ENCODE results near the gene PRKCB.

The PRKCB gene

GRCh38 chr16:23835390-23836077 is at the start of gene PRKCB:
Gene PRKCB, plus strand, starts transcription at chr16:23835983.
- DNase-seq = peak; percentile 95 to 97

GRCh38 chr16:23786964-23787561 is 48.7 kb upstream of the PRKCB start:
- DNase-seq = no peak

- DNase-seq = no peak
These were observed 47.1 kb upstream of the PRKCB start for GRCh38 chr16:23788685-23789084.

GRCh38 chr16:23795378-23795777 is 40.4 kb upstream of the PRKCB start:
- DNase-seq = no peak

GRCh38 chr16:23796941-23797340 is 38.8 kb upstream of the PRKCB start:
- no peak for DNase-seq

DNA sequence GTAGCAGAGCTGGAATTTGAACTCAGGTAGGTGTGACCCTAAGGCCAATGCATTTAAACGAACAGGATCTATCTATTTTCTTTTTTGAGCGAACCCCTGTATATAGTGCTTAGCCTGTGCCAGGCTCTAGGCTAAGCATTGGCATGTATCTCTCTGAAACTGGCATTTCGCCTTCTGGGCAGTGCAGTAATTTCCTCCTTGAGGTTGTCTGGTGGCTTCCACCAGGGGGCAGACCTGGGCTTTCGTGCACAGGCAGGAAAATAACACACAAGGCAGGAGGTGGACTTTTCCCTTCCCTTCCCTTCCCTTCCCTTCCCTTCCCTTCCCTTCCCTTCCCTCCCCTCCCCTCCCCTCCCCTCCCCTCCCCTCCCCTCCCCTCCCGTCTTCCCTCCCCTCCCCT is 34.4 kb upstream of the PRKCB start:
- peak; percentile 84 for DNase-seq

GRCh38 chr16:23802776-23803175 is 33.0 kb upstream of the PRKCB start:
- DNase-seq = no peak

- peak; percentile 78 to 81 for DNase-seq
These were observed 32.1 kb upstream of the PRKCB start for GRCh38 chr16:23803591-23804123.

GRCh38 chr16:23807028-23807427 is 28.8 kb upstream of the PRKCB start:
- no peak for DNase-seq

DNA sequence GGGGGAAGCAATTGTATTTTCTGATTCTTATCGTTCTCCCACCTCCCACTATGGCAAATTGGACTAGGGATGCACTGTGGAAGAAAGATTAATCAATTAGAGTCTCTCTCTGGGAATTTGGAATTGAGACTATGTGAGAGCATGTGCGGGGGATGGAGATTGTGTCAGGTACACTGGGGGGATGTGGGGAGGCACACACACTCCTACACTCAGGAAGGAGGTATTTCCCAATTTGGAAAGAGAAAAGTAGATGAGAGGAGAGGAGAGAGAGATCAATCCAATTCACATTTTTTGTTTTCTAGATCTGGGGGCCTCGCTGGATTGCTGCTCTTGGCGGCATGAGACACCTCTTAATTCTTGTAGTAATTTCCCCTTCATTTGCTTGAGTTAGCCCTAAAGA is 14.3 kb upstream of the PRKCB start:
- no peak for DNase-seq

DNA sequence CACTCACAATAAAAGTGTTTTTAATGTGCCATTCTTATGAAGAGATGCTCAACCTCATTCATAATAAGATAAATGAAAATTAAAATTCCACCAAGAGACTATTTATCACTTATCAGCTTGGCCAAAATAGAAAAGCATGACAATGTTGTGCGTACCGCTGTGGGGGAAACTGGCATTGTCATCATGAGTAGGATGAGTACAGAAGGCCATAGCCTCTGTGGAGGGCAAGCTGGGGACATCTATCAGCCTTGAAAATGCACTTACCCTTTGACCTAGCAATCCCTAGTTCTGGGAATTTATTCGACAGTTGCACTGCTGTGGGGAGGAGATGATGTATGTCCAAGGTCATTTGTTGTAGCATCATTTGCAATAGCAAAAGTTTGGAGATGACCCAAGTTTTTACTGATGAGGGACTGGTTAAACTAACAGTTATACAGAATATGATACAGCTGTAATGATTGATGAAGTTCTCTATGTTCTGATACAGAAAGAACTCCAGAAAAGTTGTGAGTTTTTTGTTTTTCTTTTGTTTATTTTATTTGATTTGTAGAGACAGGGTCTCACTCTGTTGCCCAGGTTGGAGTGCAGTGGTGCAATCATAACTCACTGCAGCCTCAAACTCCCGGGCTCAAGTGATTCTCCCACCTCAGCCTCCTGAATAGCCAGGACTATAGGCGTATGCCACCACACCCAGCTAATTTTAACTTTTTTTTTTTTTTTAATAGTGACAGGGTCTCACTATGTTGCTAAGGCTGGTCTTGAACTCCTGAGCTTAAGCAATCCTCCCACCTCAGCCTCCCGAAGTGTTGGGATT is 13.7 kb upstream of the PRKCB start:
- DNase-seq = no peak

- no peak for DNase-seq
These were observed 12.1 kb upstream of the PRKCB start for GRCh38 chr16:23823475-23824384.

GRCh38 chr16:23824909-23825308 is 10.9 kb upstream of the PRKCB start:
- no peak for DNase-seq

DNA sequence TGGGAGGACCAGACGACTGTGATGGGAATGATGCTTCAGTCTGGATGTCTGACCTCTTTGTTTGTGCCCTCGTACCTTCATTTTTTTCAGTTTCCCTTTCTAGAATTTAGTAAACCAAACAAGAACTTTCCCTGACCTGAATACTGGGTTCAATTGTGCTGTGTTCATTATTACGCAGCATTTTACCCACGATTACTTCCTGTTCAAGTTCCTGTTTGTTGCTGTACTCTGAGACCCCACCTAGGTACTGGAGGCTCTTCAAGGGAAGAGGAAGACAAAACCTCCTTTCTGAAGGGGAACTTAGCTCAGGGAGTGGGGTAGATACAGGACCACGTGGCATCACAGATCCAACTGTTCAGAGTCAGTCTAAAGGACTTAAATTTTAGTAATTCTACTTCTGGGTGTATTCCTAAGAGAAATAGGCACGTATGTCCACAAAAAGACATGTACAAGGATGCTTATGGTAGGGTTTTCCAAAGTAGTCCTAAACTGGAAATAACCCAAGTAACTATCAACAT is 9.2 kb upstream of the PRKCB start:
- no peak for DNase-seq

DNA sequence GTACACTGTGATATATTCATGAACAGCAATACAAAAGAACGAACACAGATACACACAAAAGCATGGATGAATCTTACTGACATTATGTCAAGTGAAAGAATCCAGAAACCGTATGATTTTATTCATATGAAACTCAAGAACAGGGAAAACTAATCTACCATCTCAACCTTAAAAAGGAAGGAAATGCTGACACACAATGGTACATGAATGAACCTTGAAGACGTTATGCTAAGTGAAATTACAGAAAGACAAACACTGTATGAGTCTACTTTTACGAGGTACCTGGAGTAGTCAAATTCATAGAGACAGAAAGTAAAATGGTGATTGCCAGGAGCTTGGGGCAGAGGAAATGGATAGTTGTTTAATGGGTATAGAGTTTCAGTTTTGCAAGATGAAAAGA is 8.7 kb upstream of the PRKCB start:
- no peak for DNase-seq

- DNase-seq = no peak
These were observed 6.3 kb upstream of the PRKCB start for GRCh38 chr16:23829454-23829853.

- DNase-seq = no peak
These were observed 5.5 kb upstream of the PRKCB start for GRCh38 chr16:23830276-23830675.

- no peak for DNase-seq
These were observed 2.9 kb upstream of the PRKCB start for GRCh38 chr16:23832882-23833281.

DNA sequence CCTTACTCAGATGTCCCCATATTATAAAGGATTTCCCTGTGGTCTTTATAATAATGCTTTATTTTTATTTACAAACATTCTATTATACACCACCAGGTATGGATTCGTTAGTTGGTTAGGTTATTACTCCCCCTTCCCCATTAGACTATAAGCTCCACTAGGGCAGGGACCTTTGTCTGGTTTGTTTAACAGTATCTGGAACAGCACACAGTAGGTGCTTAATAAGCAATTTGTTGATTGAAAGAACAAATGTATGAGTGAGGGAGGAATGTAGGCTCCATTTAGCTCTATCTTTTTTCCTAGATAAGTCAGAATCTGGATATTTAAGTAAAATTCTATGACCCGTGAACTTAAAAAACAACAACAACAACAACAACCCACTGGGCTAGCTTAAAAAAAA is 2.3 kb upstream of the PRKCB start:
- no peak for DNase-seq

- DNase-seq = peak; percentile 42 to 44
These were observed 1.7 kb upstream of the PRKCB start for GRCh38 chr16:23833960-23834685.

DNA sequence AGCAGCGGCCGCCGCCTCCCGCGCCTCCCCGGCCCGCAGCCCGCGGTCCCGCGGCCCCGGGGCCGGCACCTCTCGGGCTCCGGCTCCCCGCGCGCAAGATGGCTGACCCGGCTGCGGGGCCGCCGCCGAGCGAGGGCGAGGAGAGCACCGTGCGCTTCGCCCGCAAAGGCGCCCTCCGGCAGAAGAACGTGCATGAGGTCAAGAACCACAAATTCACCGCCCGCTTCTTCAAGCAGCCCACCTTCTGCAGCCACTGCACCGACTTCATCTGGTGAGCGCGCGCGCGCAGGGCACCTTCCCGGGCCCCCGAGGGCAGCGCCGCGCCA is 258 bp downstream of the PRKCB start:
- DNase-seq = no peak

Measured in activated T-cell treated with anti-CD3 and anti-CD28 coated beads, Interleukin-2, amount 50 U/mL, for 48 hours (primary cell).